Loucy (cell line): Measurements from ENCODE around the gene MYH10.

Source experiments
- H2AFZ ChIP-seq: fragments of 200-600 bp; sonication (generic); 2 replicates; pipeline ENCODE4 v1.6.0; 2016; ENCODE audit warnings: antibody characterized with exemption, mild to moderate bottlenecking, low read length, moderate library complexity
- H3F3A ChIP-seq: fragments of 200-600 bp; 2 replicates; pipeline ENCODE4 v1.6.0; 2016; ENCODE audit warnings: antibody characterized with exemption, low read depth, mild to moderate bottlenecking
- H3K27me3 ChIP-seq: fragments of 200-600 bp; sonication (generic); 2 replicates; pipeline ENCODE4 v1.6.1; 2014; ENCODE audit warnings: low read length, mild to moderate bottlenecking; ENCODE audit not compliant: insufficient read depth, poor library complexity, severe bottlenecking
- H3K36me3 ChIP-seq: fragments of 200-600 bp; sonication (generic); 2 replicates; pipeline ENCODE4 v1.6.1; 2016; ENCODE audit warnings: low read length; ENCODE audit not compliant: insufficient read depth
- H3K4me1 ChIP-seq: fragments of 200-600 bp; sonication (generic); 2 replicates; pipeline ENCODE4 v1.5.1; 2014; ENCODE audit warnings: low read length, mild to moderate bottlenecking; ENCODE audit not compliant: insufficient read depth, poor library complexity, severe bottlenecking
- H3K4me2 ChIP-seq: fragments of 200-600 bp; sonication (generic); 2 replicates; pipeline ENCODE4 v1.6.0; 2014; ENCODE audit warnings: antibody characterized with exemption, low read length, low read depth, mild to moderate bottlenecking; ENCODE audit not compliant: poor library complexity, severe bottlenecking
- H3K4me3 ChIP-seq: fragments of 200-600 bp; sonication (generic); 2 replicates; pipeline ENCODE4 v1.5.1; 2014; ENCODE audit warnings: low read length, mild to moderate bottlenecking, mixed read lengths; ENCODE audit not compliant: poor library complexity, severe bottlenecking
- H3K79me2 ChIP-seq: fragments of 200-600 bp; sonication (generic); 2 replicates; pipeline ENCODE4 v1.6.1; 2014; ENCODE audit warnings: low read length; ENCODE audit not compliant: insufficient read depth
- H3K9ac ChIP-seq: fragments of 200-600 bp; sonication (generic); 2 replicates; pipeline ENCODE4 v1.6.0; 2014; ENCODE audit warnings: mild to moderate bottlenecking, low read depth, low read length, moderate library complexity; ENCODE audit not compliant: poor library complexity, severe bottlenecking
- H3K9me2 ChIP-seq: fragments of 200-600 bp; sonication (generic); replicated peaks from 2 replicates; pipeline ENCODE4 v1.6.1; 2016; ENCODE audit warnings: low read depth, low read length, mixed read lengths
- H3K9me3 ChIP-seq: fragments of 200-600 bp; sonication (generic); 2 replicates; pipeline ENCODE4 v1.6.1; 2014; ENCODE audit warnings: mild to moderate bottlenecking, antibody characterized with exemption, low read length, low read depth; ENCODE audit not compliant: insufficient read depth
- H4K20me1 ChIP-seq: fragments of 200-600 bp; sonication (generic); 2 replicates; pipeline ENCODE4 v1.6.0; 2014; ENCODE audit warnings: antibody characterized with exemption, low read length, mild to moderate bottlenecking; ENCODE audit not compliant: insufficient read depth, poor library complexity, severe bottlenecking
- EZH2phosphoT487 ChIP-seq: fragments of 200-600 bp; IDR thresholded peaks from 2 replicates; pipeline ENCODE4 v1.6.1; 2018; ENCODE audit warnings: antibody characterized with exemption, mild to moderate bottlenecking, moderate library complexity, borderline replicate concordance
- TF ChIP-seq, protein P1 (sequence below): fragments of 200-600 bp; sonication (generic); conservative IDR thresholded peaks from 2 replicates; pipeline ENCODE4 v1.5.1; 2014; ENCODE audit warnings: mild to moderate bottlenecking, antibody characterized with exemption, low read length

Gene MYH10

DNA sequence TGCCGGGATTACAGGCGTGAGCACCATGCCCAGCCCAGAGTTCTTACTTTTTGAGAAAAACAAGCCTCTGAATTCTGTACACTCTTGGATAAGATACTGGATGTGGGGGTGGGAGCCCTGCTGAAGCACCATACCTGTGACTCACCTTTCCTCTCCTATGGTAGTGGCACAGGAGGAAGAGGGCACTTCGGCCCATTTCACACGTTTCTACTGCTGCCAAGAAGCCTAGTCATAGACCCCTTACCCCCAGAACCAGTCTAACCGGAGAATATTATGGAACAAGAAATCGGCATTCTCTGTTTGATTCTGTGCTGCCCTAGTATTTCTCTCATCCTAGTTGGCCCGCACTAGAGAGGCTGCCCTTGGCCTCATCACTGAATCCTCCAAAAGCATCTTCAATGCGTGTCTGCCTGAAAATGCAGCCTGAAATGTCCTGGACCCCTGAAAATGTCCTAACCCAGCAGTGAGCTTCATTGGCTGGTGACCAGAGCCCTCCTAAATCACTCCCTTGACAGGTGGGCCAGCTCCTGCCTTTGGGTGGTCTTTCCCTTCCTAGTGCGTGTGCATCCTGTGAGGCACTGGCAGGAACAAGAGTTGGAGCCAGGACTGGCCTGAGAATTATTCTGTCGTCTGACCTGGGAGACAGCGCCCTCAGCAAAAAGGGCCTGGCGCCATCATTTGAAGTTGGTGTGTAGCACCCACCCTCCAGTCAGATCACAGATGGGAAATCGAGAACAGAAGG lies 156.9 kb downstream of the MYH10 start:
- peaks cover 69% of the 10 kb centered on the region; the same call in 1 of the 2 replicates for H3K36me3 ChIP-seq
- H4K20me1 ChIP-seq: no peaks in the 10 kb centered on the region
- H2AFZ ChIP-seq: no peak overlapping the region
- H3K4me2 ChIP-seq: no peak overlapping the region
- TF ChIP-seq, protein P1, sequence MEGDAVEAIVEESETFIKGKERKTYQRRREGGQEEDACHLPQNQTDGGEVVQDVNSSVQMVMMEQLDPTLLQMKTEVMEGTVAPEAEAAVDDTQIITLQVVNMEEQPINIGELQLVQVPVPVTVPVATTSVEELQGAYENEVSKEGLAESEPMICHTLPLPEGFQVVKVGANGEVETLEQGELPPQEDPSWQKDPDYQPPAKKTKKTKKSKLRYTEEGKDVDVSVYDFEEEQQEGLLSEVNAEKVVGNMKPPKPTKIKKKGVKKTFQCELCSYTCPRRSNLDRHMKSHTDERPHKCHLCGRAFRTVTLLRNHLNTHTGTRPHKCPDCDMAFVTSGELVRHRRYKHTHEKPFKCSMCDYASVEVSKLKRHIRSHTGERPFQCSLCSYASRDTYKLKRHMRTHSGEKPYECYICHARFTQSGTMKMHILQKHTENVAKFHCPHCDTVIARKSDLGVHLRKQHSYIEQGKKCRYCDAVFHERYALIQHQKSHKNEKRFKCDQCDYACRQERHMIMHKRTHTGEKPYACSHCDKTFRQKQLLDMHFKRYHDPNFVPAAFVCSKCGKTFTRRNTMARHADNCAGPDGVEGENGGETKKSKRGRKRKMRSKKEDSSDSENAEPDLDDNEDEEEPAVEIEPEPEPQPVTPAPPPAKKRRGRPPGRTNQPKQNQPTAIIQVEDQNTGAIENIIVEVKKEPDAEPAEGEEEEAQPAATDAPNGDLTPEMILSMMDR: no peak
- TF ChIP-seq EZH2phosphoT487: no peak
- no peak overlapping the region for H3K9ac ChIP-seq
- H3F3A ChIP-seq: no peaks in the 10 kb centered on the region
- no peaks in the 10 kb centered on the region for H3K9me2 ChIP-seq
- no peaks in the 10 kb centered on the region for H3K27me3 ChIP-seq
- H3K4me3 ChIP-seq: no peak overlapping the region
- no peaks in the 10 kb centered on the region for H3K9me3 ChIP-seq
- no peaks in the 10 kb centered on the region for H3K4me1 ChIP-seq
- no peaks in the 10 kb centered on the region for H3K79me2 ChIP-seq

DNA sequence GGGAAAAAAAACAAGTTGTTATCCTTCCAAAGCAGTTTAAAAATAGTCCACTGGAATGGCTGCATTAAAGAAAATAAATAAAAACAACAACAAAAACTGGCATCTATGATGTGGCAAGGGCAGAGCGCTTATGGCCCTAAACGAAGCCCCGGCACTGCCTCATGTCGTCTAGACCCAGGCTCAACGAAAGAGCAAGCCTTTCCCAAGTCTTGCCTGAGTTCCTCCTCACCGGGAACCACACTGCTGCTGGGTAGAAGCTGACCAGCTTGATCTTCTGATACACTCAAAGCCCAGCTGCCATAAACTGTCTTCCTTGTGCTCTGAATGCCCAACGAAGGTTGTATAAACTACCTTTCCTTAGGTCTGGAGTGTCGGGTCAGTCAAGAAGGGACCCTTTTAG lies 157.9 kb downstream of the MYH10 start:
- Histone ChIP-seq H3K36me3 (peaks cover 69% of the 10 kb centered on the region; the same call in 1 of the 2 replicates), H3K27me3 (no peaks in the 10 kb centered on the region), H3K4me2 (no peak overlapping the region), H3K79me2 (no peaks in the 10 kb centered on the region), H3K9me3 (no peaks in the 10 kb centered on the region), H4K20me1 (no peaks in the 10 kb centered on the region), H3K9ac (no peak overlapping the region), H2AFZ (no peak overlapping the region), H3K4me3 (no peak overlapping the region), H3K9me2 (no peaks in the 10 kb centered on the region), H3F3A (no peaks in the 10 kb centered on the region), H3K4me1 (no peaks in the 10 kb centered on the region)
- no peak for TF ChIP-seq EZH2phosphoT487
- TF ChIP-seq, protein P1: no peak

DNA sequence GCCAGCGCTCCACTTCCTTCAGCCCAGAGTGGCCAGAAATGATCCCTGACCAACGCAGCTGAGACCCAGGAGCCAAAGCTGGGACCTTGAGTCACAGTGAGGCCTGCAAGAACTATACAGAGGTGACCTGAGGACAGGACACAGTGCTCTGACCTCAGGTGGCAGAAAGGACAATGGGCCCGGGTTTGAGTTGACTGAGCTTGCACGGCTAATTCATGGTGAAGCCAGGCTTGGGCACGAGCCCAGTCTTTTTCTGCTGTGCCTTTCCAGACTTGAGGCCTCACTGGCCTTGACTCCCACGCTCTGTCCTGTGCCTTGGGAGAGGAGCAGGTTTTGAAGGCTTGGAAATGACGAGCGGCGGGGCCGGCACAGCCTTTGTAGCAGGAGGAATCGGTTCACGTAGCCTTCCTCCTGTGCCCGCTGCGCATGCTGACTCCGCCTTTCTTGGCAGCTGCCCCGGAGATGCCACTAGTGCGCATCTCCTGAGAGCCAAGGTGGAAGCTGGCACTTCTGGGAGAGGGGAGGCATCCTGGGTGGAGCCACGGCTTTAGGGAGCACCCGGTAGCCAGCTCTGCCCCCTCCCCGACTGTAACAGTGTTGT lies 160.0 kb downstream of the MYH10 start:
- H4K20me1 ChIP-seq: no peaks in the 10 kb centered on the region
- H3K9me2 ChIP-seq: no peaks in the 10 kb centered on the region
- no peaks in the 10 kb centered on the region for H3K27me3 ChIP-seq
- H3K9ac ChIP-seq: no peak overlapping the region
- peaks cover 2% of the 10 kb centered on the region; the same call in 1 of the 2 replicates for H3K79me2 ChIP-seq
- H3K4me3 ChIP-seq: no peak overlapping the region
- no peaks in the 10 kb centered on the region for H3F3A ChIP-seq
- no peaks in the 10 kb centered on the region for H3K4me1 ChIP-seq
- H3K4me2 ChIP-seq: no peak overlapping the region
- H2AFZ ChIP-seq: no peak overlapping the region
- H3K36me3 ChIP-seq: peaks cover 62% of the 10 kb centered on the region; the same call in 1 of the 2 replicates
- TF ChIP-seq, protein P1: no peak
- TF ChIP-seq EZH2phosphoT487: no peak
- H3K9me3 ChIP-seq: no peaks in the 10 kb centered on the region
